HG03139 (cell line): ENCODE data around the gene TMEM114.

Experiments used
- ATAC-seq: cut with Tn5 transposase; IDR thresholded peaks from one replicate; pipeline ENCODE4 v1.9.1; 2021; ENCODE audit not compliant: unreplicated experiment

TMEM114 gene

DNA sequence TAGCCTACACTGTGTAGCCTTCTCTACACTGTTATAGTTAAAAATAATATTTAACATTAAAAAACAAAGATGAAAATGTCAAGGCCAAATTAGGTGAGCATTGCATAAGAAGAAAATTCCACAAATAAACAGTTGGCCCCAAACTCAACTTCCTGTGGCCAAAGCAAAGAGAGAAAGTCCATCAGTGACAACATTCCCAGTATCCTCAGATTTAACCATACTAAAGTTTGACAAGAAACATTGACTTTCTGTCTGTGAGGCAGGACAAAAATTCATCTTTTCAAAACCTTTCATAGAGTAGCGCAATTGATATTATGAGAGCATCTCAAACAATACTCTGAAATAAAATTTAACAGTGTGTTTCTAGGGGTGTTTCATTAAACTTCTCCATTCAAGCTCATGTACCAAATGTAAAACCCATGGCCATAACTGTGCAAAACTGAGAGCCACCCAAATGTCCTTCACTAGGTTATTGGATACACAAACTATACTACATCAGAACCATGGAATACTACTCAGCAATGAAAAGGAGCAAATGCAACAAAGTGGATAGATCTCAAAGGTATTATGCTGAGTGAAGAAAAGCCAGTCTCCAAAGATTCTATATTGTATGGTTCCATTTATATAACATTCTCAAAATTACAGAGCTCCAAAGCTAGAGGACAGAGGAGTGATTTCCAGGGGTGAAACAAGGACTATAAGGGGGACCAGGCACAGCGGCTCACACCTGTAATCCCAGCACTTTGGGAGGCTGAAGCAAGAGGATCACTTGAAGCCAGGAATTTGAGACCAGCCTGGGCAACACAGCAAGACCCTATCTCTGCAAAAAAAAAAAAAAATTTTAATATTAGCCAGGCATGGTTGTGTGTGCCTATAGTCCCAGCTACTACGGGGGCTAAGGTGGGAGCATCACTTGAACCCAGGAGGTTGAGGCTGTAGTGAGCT lies 38.7 kb downstream of the TMEM114 start:
- no peak for ATAC-seq

DNA sequence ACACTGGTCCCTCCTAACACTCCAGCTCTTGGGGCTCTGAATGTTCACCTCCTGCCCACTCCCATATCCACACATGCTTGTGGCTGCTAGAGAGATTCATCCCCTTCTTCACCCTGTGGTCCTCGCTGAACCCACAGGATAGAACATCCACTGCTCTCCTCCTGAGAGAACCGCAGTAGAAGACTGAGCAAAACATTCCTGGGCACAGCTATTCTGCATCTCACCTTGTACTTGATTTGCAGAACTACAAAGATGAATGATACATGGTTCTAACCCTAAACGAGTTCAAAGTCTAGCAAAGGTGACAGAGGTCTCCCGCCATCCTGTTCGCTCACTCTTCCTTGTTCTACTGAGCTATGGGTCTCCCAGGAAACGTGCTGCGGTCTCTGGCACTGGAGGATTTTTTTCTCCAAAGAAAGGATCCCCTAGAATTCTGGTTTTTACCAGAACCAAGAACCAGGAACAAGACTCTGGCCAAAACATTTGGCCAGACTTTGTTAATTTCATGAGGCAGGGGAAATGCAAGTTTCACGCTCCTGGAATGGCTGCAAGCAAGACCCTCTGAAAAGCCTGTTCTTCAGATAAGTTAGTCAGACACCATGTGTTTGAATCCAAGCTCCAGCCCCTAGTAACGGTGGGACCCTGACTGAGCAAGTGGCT lies 39.5 kb downstream of the TMEM114 start:
- ATAC-seq, result no peak

DNA sequence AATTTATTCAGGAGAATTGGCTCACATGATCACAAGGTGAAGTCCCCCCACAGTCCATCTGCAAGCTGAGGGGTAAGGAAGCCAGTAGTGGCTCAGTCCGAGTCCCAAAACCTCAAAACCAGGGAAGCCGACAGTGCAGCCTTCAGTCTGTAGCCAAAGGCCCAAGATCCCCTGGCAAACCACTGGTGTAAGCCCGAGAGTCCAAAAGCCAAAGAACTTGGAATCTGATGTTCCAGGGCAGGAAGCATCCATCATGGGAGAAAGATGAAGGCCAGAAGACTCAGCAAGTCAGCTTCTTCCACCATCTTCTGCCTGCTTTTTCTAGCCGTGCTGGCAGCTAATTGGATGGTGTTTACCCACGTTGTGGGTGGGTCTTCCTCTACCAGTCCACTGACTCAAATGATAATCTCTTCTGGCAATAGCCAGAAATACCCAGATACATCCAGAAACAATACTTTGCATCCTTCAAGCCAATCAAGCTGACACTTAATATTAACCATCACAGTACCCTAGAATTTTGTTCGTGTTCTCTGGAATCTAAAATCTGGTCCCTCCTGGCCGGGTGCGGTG lies 40.4 kb downstream of the TMEM114 start:
- no peak for ATAC-seq

- ATAC-seq, result no peak
Measured at GRCh38 chr16:8548166-8548565, 42.1 kb downstream of the TMEM114 start.

DNA sequence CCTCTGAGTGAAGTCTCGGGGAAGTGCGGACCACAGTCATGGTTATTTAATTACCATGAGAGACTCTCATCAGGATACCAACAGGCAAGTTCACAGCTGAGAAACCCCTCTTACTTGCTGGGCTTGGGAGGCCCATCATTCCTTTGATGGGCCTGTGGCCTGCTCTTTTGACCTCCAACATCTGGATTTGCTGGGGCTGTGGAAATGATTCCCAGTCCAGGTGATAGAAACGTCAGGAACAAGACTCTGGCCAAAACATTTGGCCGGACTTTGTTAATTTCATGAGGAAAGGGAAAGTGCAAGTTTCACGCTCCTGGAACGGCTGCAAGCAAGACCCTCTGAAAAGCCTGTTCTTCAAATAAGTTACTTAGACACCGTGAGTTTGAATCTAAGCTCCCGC lies 42.5 kb downstream of the TMEM114 start:
- no peak for ATAC-seq

- no peak for ATAC-seq
Measured at GRCh38 chr16:8544406-8544805, 45.9 kb downstream of the TMEM114 start.

DNA sequence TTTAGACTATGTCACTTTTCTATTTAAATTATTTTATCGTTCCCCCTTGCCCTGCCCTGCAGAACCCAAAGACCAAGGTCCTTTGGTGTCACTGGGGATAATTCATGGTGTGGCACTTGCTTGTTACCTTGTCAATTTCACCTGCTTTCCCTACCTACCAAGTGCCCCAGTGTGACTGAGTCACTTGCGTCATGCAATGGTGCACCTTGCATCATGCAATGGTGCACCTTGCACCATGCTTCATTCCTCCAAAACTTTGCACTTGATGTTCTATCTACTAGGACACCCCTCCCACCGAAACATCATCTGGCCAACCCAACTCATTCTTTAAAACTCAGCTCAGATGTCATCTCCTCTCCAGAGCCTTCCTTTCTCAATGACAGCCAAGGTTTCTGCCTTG lies 47.1 kb downstream of the TMEM114 start:
- no peak for ATAC-seq

DNA sequence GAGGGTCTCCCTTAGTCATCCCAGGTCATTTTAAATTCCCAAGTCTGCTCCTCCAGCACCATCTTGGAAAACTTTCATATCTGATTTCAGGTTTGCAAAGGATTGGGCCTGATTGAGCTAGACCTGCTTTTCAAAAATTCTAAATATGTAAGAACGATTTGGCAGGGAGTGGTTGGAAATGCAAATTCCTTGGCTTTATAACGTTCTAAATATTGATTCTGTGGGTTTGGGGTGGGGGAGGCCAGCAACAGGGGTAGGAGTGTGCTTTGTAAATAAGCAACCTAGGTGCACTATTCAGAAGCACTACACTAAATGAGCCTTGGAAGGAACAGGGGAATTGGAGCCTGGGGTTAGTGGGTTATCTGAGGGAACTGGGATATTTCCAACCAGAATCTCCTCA lies 47.9 kb downstream of the TMEM114 start:
- ATAC-seq, result no peak

- ATAC-seq, result no peak
Measured at GRCh38 chr16:8541868-8542267, 48.4 kb downstream of the TMEM114 start.

- no peak for ATAC-seq
Measured at GRCh38 chr16:8537691-8538342, 52.5 kb downstream of the TMEM114 start.

- ATAC-seq, result no peak
Measured at GRCh38 chr16:8533509-8533908, 56.8 kb downstream of the TMEM114 start.

DNA sequence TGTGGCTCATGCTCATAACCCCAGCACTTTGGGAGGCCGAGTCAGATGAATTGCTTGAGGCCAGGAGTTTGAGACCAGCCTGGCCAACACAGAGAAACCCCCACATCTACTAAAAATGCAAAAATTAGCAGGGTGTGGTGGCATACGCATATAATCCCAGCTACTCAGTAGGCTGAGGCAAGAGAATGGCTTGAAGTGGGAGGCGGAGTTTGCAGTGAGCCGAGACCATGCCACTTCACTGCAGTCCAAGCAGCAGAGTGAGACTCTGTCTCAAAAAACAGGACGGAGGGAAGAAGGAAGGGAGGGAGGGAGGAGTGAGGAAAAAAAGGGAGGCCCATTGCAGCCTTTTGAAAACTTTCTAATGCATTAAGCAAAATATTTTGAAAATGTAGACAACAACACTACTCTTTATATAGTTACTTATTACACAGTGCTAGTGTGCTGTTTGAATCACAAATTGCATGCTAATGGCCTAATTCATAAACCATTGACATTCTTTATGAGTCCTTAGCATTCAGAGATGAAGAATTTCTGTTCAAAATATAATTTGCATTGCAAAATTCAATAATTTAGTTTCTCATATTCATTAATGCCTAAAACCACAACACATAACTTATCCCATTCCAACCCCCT lies 59.4 kb downstream of the TMEM114 start:
- no peak for ATAC-seq

DNA sequence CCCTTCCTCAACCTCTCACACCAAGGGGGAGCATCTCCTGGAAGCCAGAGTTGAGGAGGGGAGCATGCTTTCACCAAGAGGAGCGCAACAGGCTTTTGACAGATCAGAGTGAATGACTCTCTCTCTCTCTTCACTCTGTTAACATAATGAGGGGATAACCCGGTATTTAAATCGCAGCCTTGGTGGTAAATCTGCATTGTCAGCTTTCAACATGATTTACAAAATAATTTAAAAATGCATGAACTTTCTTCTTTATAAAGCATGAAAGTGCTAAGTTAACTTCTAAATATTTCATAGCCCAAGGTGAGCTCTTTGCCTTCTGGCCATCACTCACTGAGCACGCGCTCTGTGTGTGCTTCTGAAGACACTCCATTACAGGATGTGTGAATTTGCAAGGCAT lies 61.8 kb downstream of the TMEM114 start:
- ATAC-seq, result no peak

GRCh38 chr16:8523932-8524331 lies 66.4 kb downstream of the TMEM114 start:
- ATAC-seq, result no peak

GRCh38 chr16:8522757-8523156 lies 67.6 kb downstream of the TMEM114 start:
- ATAC-seq, result no peak

GRCh38 chr16:8519643-8520042 lies 70.7 kb downstream of the TMEM114 start:
- no peak for ATAC-seq
